K562 (cell line): ENCODE data around the gene MAN1A1.
A peak's percentile ranks its signal among the peaks of the same experiment; 100 is the strongest.

Source experiments
- CREM ChIP-seq: IDR thresholded peaks from 2 replicates; pipeline ENCODE4 v1.6.1; 2014; ENCODE audit warnings: antibody characterized with exemption, low read depth
- MTA1 ChIP-seq: fragments of 450-650 bp; IDR thresholded peaks from 2 replicates; pipeline ENCODE4 v1.6.1; 2017; ENCODE audit warnings: borderline replicate concordance
- NCOA1 ChIP-seq: fragments of 450-650 bp; IDR thresholded peaks from 2 replicates; pipeline ENCODE4 v1.6.1; 2016; ENCODE audit warnings: low read depth
- ZFX ChIP-seq: sonication (generic); formaldehyde crosslinking; IDR thresholded peaks from 2 replicates; pipeline ENCODE4 v1.8.0; 2022; ENCODE audit warnings: mild to moderate bottlenecking, missing genetic modification reagents, moderate library complexity
- TF ChIP-seq, protein P1 (sequence below), 2 experiments: fragments of 450-650 bp; formaldehyde crosslinking in 1 of 2; IDR thresholded peaks; 2 replicates each; pipeline versions ENCODE4 v1.4.0 to v1.6.1; 2014 to 2020; ENCODE audit warnings: mild to moderate bottlenecking in 2 of 2, borderline replicate concordance in 1 of 2, low read depth in 1 of 2

DNA sequence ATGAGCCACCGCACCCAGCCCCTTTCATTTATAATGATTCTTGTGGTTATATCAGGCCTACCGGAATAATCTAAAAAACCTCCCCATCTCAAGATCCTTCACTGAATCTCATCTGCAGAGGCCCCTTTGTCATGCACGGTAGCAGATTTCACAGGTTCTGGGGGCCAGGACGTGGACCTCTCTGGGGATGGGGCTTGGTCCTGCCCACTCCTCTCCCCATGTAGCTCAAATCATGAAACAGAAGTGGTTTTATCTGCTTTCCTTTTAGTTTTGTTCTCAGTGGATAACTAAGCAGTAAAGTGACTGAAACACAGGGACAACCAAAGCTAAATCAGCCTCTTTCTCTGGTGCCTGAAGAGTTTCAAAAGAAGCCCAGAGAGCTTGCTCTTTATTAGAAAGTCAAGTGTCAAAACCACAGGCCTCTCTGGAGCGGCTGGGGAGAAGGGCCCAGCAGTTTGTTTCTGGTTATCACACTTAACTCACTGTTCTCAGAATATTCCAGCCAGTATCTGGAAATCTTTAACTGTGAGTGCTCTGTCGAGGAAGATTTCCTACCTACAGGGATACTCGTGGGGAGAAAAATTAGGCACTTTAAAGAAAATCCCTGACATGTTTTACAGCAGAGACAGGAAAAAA is 210.5 kb downstream of the MAN1A1 start:
- no peak for TF ChIP-seq MTA1
- TF ChIP-seq, protein P1, sequence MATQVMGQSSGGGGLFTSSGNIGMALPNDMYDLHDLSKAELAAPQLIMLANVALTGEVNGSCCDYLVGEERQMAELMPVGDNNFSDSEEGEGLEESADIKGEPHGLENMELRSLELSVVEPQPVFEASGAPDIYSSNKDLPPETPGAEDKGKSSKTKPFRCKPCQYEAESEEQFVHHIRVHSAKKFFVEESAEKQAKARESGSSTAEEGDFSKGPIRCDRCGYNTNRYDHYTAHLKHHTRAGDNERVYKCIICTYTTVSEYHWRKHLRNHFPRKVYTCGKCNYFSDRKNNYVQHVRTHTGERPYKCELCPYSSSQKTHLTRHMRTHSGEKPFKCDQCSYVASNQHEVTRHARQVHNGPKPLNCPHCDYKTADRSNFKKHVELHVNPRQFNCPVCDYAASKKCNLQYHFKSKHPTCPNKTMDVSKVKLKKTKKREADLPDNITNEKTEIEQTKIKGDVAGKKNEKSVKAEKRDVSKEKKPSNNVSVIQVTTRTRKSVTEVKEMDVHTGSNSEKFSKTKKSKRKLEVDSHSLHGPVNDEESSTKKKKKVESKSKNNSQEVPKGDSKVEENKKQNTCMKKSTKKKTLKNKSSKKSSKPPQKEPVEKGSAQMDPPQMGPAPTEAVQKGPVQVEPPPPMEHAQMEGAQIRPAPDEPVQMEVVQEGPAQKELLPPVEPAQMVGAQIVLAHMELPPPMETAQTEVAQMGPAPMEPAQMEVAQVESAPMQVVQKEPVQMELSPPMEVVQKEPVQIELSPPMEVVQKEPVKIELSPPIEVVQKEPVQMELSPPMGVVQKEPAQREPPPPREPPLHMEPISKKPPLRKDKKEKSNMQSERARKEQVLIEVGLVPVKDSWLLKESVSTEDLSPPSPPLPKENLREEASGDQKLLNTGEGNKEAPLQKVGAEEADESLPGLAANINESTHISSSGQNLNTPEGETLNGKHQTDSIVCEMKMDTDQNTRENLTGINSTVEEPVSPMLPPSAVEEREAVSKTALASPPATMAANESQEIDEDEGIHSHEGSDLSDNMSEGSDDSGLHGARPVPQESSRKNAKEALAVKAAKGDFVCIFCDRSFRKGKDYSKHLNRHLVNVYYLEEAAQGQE (IDR thresholded peaks at IDR 0.05; ENCODE audit: borderline replicate concordance): peak; percentile 22; the same call in 1 of the 2 replicates
- TF ChIP-seq, protein P1 (CRISPR knock-in tag; IDR thresholded peaks at IDR 0.05; ENCODE audit: low read depth): no peak
- peak; percentile 72; the same call in 1 of the 2 replicates for TF ChIP-seq NCOA1
- no peak for TF ChIP-seq CREM
- TF ChIP-seq ZFX: peak; percentile 63
